ENCODE data around the gene FBXO41. TPM values are rescaled to one million over a fixed set of nuclear protein-coding genes. Genes with fewer than 3 reads are reported as not detected.

The FBXO41 gene
- total and polyA plus RNA-seq, 7 donors = under 0.01 to 4.4 (median 1.9) TPM

GRCh38 chr2:73235315-73236028 is 48.8 kb downstream of the FBXO41 start:
- WGBS, 2 donors = 60 to 61% methylated on average over 11 of the region's 11 CpGs
- no peak for DNase-seq
- Histone ChIP-seq H3K4me3 (peak overlapping the region in 3 of 4 donors; percentile 66 to 96 (median 89)), H3K36me3 (peaks cover 0 to 17% (median 9%) of the 10 kb centered on the region in 4 donors), H3K27me3 (no peaks in the 10 kb centered on the region), H3K9me3 (no peaks in the 10 kb centered on the region), H3K27ac (peak overlapping the region in 3 of 4 donors; percentile 80 to 96 (median 88)), H3K4me1 (peaks cover 0 to 62% (median 52%) of the 10 kb centered on the region in 4 donors)
- no peak for TF ChIP-seq POLR2AphosphoS5 (IDR thresholded peaks at IDR 0.05)
- TF ChIP-seq CTCF (IDR thresholded peaks at IDR 0.05) = no peak
- TF ChIP-seq POLR2A (IDR thresholded peaks at IDR 0.05) = no peak
- TF ChIP-seq EP300 (IDR thresholded peaks at IDR 0.05) = no peak
- intact Hi-C loops (cut with DNase I) = loop anchor here (2.0 to 10.0 kb wide), 3 partner anchors 21 to 499 kb away; partner anchors contain the start of genes SMYD5 and TPRKB

GRCh38 chr2:73233932-73234832 is 50.1 kb downstream of the FBXO41 start, which contains the start of gene CCT7:
CCT7 (plus strand) TSS chr2:73234308; CDS start chr2:73234379, 71 bp downstream.
- 0% methylated on average over 69 of the region's 69 CpGs for WGBS, 2 donors
- no peaks in the 10 kb centered on the region for H3K9me3 ChIP-seq
- TF ChIP-seq CTCF (IDR thresholded peaks at IDR 0.05) (no peak), POLR2A (IDR thresholded peaks at IDR 0.05) (peak; percentile 61 to 65), POLR2AphosphoS5 (IDR thresholded peaks at IDR 0.05) (peak; percentile 82 to 88 (median 85)), EP300 (IDR thresholded peaks at IDR 0.05) (peak in 1 of 4 donors; percentile 15)
- DNase-seq = peak; percentile 94
- H3K27me3 ChIP-seq = no peaks in the 10 kb centered on the region
- intact Hi-C loops (cut with DNase I) = loop anchor here (2.0 to 10.0 kb wide), 5 partner anchors 19 to 501 kb away; partner anchors contain the start of genes RAB11FIP5, SFXN5, SMYD5 and TPRKB
- peak within 1 kb of the TSS; percentile 80 to 96 (median 92) for H3K27ac ChIP-seq
- H3K4me1 ChIP-seq = peaks cover 0 to 55% (median 46%) of the 10 kb centered on the region in 4 donors
- peak within 1 kb of the TSS; percentile 66 to 96 (median 90) for H3K4me3 ChIP-seq
- H3K36me3 ChIP-seq = peaks cover 0 to 14% (median 0%) of the 10 kb centered on the region in 4 donors

- intact Hi-C loops (cut with DNase I) = loop anchor here (5.0 to 10.0 kb wide), 3 partner anchors 121 to 501 kb away; partner anchors contain the start of genes RAB11FIP5, SFXN5 and TPRKB
- peak within 1 kb of the TSS; percentile 66 to 96 (median 90) for H3K4me3 ChIP-seq
- H3K4me1 ChIP-seq = peaks cover 0 to 47% (median 41%) of the 10 kb centered on the region in 4 donors
- DNase-seq = peak; percentile 100
- peak within 1 kb of the TSS; percentile 80 to 96 (median 92) for H3K27ac ChIP-seq
- H3K36me3 ChIP-seq = peaks cover 0 to 18% (median 3%) of the 10 kb centered on the region in 4 donors
- TF ChIP-seq POLR2AphosphoS5 (IDR thresholded peaks at IDR 0.05) (peak; percentile 58 to 84 (median 80)), EP300 (IDR thresholded peaks at IDR 0.05) (no peak), POLR2A (IDR thresholded peaks at IDR 0.05) (peak in 1 of 2 donors; percentile 44)
- no peaks in the 10 kb centered on the region for H3K9me3 ChIP-seq
- H3K27me3 ChIP-seq = no peaks in the 10 kb centered on the region
- WGBS, 2 donors = 1% methylated on average over 67 of the region's 67 CpGs
These were observed 50.9 kb downstream of the FBXO41 start, which contains the start of gene PRADC1 for GRCh38 chr2:73233154-73233931. PRADC1 (minus strand) TSS chr2:73233239; CDS start chr2:73233160, 79 bp downstream.

DNA sequence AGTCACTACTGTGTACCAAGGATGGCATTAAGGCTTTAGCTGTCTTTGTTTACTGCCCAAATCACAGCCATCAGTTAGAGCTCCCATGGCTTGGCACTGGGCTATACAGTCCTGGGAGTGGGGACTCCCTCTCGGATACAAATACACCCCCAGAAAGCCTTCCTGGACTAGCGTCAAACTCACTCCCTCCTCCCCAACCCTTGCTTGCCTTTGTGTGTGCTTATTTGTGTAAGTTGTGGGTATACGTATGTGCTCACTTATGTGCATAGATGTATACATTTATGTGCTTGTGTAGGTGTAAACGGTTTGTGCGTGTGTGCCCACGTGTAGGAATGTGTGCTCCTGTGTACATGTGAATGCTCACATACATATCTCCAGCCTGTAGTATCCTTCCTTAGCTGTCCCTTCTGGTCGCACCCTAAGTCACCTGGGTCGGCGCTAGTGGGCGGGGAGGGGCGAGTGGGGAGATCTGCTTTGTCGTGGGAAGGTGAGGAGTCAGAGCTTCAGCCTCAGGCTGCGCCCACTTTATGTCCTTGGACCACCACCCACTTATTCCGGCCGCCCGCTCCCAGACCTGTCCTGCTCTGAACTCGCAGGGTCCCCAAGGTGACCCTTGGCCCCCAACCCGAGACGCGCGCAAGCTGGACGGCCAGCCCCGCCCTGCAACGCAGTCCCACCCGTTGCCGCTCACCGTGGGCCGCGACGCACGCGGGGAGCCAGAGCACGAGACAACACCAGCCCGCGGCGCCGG is 51.7 kb downstream of the FBXO41 start:
- peak overlapping the region; percentile 66 to 96 (median 82) for H3K4me3 ChIP-seq
- no peaks in the 10 kb centered on the region for H3K9me3 ChIP-seq
- H3K36me3 ChIP-seq = peaks cover 0 to 26% (median 6%) of the 10 kb centered on the region in 4 donors
- WGBS, 2 donors = 1 to 4% methylated on average over 37 of the region's 37 CpGs
- TF ChIP-seq EP300 (IDR thresholded peaks at IDR 0.05) (no peak), POLR2A (IDR thresholded peaks at IDR 0.05) (no peak)
- H3K27ac ChIP-seq = peak overlapping the region; percentile 80 to 96 (median 92)
- no peaks in the 10 kb centered on the region for H3K27me3 ChIP-seq
- peaks cover 0 to 39% (median 33%) of the 10 kb centered on the region in 4 donors for H3K4me1 ChIP-seq
- intact Hi-C loops (cut with DNase I) = loop anchor here (5.0 to 10.0 kb wide), 3 partner anchors 120 to 502 kb away; partner anchors contain the start of genes RAB11FIP5, SFXN5 and TPRKB
- peak; percentile 72 for DNase-seq
